NCI-H524 treated with DMSO at 0.1 percent for 48 hours (cell line): ENCODE results near the gene DNAJC9.
"Not testable (repeated sequence)": the region's sequence is repeated elsewhere in the genome, so short reads cannot be mapped to it uniquely, and the experiment has no call there.

Experiments
- DNase-seq: peaks from one replicate; lab custom pipeline; 2025; lab: John Stamatoyannopoulos, UW

The DNAJC9 gene

GRCh38 chr10:73246646-73247508, at the start of gene DNAJC9:
Gene DNAJC9 (minus strand): TSS chr10:73247255. CDS start chr10:73247189, 66 bp downstream.
- peak; percentile 10 for DNase-seq

DNA sequence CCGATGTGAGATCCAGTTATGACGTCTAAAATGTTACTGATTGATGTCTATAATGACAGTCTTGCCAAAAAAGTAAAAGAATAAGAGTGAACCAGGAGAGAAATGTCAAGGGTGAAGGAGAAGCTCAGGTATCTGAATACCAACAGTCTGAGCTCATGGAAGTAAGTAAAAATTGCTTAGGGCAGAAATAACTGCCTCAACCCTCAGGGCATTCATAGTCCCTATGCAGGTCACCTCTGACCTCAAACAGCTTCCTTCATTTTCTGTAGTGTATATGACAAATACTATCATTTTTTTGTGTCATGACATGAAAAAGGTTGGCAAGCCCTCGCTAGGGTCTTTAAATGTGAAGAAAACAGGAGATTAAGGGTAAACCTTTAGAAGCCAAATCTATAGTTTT, 46.4 kb upstream of the DNAJC9 start:
- DNase-seq: no peak

GRCh38 chr10:73289958-73290357, 42.9 kb upstream of the DNAJC9 start:
- DNase-seq: no peak

DNA sequence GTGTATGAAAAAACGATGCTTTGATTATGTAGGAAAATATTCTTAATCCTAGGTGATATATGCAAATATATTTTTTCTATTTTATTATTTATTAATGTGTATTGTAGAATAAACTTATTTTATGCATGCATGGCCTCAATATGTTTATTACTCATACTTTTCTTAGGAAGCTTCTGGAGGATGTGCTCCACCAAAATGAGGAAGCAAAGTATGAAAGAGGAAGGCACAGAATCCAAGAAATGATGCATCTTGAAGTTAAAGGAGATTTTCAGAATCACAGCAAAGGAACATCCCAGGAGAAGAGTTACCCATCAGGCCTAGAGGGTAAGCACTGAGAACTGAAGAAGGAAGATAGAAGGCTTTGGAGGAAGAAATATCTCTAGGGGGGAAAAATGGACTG, 40.4 kb upstream of the DNAJC9 start:
- no peak for DNase-seq

DNA sequence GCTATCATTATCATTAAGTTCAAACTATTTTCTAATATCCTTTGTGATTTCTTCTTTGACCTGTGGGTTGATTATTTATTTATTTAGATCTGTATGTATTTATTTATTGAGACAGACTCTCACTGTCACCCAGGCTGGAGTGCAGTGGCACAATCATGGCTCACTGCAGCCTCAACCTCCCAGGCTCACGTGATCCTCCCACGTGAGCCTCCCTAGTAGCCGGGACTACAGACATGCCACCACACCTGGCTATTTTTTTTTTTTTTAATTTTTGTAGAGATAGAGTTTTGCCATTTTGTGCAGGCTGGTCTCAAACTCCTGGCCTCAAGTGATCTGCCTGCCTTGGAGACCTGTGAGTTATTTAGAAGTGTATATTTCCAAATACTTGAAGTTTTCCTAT, 34.0 kb upstream of the DNAJC9 start:
- DNase-seq: no peak

GRCh38 chr10:73264423-73264822, 17.4 kb upstream of the DNAJC9 start:
- no peak for DNase-seq

DNA sequence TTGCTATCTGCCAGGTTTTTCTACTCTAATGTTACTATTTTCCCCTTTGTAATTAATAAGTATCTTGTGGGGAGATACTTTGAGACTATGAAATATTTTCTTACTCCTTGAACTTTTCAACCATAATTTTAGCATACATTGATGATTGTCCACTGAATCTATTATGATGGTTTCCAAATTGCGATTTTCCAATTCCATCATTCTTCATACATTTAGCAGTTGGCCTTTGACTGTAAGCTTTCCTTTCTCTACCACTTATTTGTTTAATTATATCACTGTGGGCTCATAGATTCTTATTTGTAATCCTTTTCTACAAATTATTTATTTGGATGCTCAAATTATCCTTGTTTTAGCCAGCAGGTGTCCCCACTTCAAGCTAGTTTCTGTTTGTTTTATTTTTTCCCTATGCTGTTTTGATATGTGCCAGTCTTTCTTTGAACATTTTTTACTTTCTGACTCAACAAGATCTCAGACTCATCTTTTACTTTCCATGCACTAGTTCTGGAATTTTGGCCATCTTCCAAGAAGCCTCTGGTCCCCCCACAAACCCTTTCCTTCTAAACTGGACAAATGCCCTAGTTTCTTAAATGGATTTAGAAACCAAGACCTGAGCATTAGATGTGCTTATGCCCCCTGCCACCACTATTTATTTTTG, 16.8 kb upstream of the DNAJC9 start:
- DNase-seq: no peak

DNA sequence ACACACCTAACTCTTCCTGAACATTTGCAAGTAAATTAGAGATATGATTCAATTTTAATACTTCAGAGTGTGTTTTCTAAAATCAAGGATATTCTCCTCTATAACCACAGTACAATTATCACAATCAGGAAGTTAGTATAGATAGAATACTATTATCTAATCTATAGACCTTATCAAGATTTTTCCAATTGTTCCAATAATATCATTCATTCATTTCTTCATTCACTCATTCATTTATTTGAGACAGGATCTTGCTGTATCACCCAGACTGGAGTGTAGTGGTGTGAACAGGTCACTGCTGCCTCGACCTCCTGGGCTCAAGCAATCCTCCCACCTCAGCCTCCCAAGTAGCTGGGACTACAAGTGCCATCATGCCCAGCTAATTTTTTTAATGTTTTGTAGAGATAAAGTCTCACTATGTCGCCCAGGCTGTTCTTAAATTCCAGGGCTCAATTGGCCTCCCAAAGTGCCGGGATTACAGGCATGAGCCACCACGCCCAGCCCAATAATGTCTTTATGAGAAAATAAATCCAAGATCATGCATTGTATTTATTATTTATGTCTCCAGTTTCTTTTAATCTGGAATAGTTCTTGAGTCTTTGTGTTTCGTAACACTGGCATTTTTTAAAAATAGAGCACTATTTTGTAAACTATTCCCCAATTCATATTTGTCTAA, 16.0 kb upstream of the DNAJC9 start:
- no peak for DNase-seq

DNA sequence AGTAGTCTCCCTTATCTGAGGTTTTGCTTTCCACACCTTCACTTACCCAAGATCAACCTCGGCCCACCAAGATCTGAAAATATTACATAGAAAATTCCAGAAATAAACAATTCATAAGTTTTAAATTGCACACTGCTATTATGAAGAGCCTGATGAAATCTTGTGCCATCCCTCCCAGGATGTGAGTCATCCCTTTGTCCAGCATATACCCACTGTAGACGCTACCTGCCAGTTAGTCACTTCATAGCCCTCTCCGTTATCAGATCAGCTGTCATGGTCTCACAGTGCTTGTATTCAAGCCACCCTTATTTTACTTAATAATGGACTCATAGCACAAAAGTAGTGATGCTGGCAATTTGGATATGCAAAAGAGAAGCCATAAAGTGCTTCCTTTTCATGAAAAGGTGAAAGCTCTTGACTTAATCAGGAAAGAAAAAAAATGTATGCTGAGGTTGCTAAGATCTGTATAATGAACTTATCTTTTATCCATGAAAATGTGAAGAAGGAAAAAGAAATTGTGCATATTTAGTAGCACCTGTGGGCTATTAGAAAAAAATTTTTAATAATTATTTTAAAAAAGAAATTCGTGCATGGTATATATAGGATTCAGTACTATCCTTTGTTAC, 15.2 kb upstream of the DNAJC9 start:
- no peak for DNase-seq

DNA sequence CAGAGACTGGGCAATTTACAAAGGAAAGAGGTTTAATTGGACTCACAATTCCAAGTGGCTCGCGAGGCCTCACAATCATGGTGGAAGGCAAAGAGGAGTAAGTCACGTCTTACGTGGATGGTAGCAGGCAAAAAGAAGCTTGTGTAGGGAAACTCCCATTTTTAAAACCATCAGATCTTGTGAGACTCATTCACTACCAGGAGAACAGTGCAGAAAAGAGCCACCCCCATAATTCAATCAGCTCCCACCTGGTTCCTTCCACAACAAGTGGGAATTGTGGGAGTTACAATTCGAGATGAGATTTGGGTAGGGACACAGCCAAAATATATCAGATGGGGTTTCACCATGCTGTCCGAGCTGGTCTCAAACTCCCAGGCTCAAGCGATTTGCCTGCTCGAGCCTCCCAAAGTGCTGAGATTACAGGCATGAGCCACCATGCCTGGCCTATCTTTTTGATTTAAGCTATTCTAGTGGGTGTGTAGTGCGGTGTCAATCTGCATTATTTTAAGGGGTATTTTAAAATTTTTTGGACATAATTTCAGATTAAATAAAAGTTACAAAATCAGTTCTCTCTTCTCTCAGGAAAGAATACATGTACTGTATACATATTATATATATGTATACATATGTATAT, 14.4 kb upstream of the DNAJC9 start:
- DNase-seq: no peak

DNA sequence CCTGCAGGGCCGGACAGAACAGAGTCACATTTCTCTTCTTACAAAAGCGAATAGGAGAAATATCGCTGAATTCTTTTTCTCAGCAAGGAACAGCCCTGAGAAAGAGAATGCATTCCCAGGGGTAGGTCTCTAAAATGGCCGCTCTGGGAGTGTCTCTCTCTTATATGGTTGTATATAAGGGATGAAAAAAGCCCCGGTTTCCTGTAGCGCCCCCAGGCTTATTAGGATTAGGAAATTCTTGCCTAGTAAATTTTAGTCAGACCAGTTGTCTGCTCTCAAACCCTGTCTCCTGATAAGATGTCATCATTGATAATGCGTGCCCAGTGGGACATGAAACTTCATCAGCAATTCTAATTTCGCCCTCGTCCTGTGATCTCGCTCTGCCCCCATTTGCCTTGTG, 11.6 kb upstream of the DNAJC9 start:
- DNase-seq: not testable (repeated sequence)

GRCh38 chr10:73253225-73253555, 6.1 kb upstream of the DNAJC9 start:
- DNase-seq: no peak

GRCh38 chr10:73252445-73253224, 5.6 kb upstream of the DNAJC9 start, which contains the start of gene MRPS16:
Gene MRPS16 (minus strand): TSS chr10:73252644. CDS start chr10:73252482, 162 bp downstream.
- DNase-seq: peak; percentile 23

GRCh38 chr10:73251683-73252444, 4.8 kb upstream of the DNAJC9 start:
- DNase-seq: no peak

GRCh38 chr10:73248259-73248724, 1.2 kb upstream of the DNAJC9 start:
- DNase-seq: no peak

GRCh38 chr10:73247509-73248258, 629 bp upstream of the DNAJC9 start:
- DNase-seq: no peak

GRCh38 chr10:73246322-73246645, 771 bp downstream of the DNAJC9 start:
- no peak for DNase-seq

GRCh38 chr10:73244866-73245477, 2.1 kb downstream of the DNAJC9 start:
- no peak for DNase-seq

DNA sequence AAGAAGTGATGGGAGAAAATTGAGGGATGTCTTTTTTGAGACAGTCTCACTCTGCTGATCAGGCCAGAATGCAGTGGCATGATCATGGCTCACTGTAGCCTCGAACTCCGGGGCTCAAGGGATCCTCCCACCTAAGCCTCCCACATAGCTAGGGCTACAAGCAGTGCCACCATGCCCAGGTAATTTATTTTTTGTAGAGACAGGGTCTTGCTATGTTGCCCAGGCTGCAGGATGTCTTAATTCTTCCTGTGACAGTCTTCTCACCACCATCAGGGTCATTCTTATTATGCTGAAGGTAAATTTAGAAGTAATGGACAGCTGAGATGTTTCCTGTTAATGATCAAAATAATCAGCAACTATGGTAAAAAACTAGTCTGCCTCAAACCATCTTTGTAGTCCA, 7.1 kb downstream of the DNAJC9 start:
- DNase-seq: no peak
